NCI-H1436 treated with DMSO at 0.1 percent for 48 hours (cell line): Measurements from ENCODE around the gene DMBT1.

Experiments
- DNase-seq: peaks from one replicate; lab custom pipeline; 2025; lab: John Stamatoyannopoulos, UW

Gene DMBT1

GRCh38 chr10:122560279-122560804, at the start of gene DMBT1:
DMBT1 (plus strand) TSS chr10:122560754; CDS start chr10:122560771, 17 bp downstream.
- no peak for DNase-seq

GRCh38 chr10:122513053-122513452, 47.5 kb upstream of the DMBT1 start:
- DNase-seq: no peak

GRCh38 chr10:122514045-122514840, 46.3 kb upstream of the DMBT1 start:
- DNase-seq: no peak

GRCh38 chr10:122515022-122515424, 45.5 kb upstream of the DMBT1 start:
- no peak for DNase-seq

GRCh38 chr10:122515588-122516231, 44.8 kb upstream of the DMBT1 start:
- DNase-seq: no peak

GRCh38 chr10:122516734-122517133, 43.8 kb upstream of the DMBT1 start:
- DNase-seq: no peak

GRCh38 chr10:122519144-122519543, 41.4 kb upstream of the DMBT1 start:
- no peak for DNase-seq

- DNase-seq: no peak
Measured at GRCh38 chr10:122519873-122520272, 40.7 kb upstream of the DMBT1 start.

GRCh38 chr10:122521011-122521410, 39.5 kb upstream of the DMBT1 start:
- no peak for DNase-seq

- DNase-seq: no peak
Measured at GRCh38 chr10:122524811-122525210, 35.7 kb upstream of the DMBT1 start.

- no peak for DNase-seq
Measured at GRCh38 chr10:122525788-122526187, 34.8 kb upstream of the DMBT1 start.

GRCh38 chr10:122526892-122527291, 33.7 kb upstream of the DMBT1 start:
- no peak for DNase-seq

GRCh38 chr10:122530177-122530576, 30.4 kb upstream of the DMBT1 start:
- DNase-seq: no peak

- no peak for DNase-seq
Measured at GRCh38 chr10:122531261-122531660, 29.3 kb upstream of the DMBT1 start.

- DNase-seq: no peak
Measured at GRCh38 chr10:122531939-122532338, 28.6 kb upstream of the DMBT1 start.

- DNase-seq: no peak
Measured at GRCh38 chr10:122532601-122533296, 27.8 kb upstream of the DMBT1 start.

- no peak for DNase-seq
Measured at GRCh38 chr10:122537545-122537944, 23.0 kb upstream of the DMBT1 start.

- no peak for DNase-seq
Measured at GRCh38 chr10:122541541-122542002, 19.0 kb upstream of the DMBT1 start.

- DNase-seq: no peak
Measured at GRCh38 chr10:122543676-122544445, 16.7 kb upstream of the DMBT1 start.

- DNase-seq: no peak
Measured at GRCh38 chr10:122544493-122544892, 16.1 kb upstream of the DMBT1 start.

GRCh38 chr10:122546242-122546641, 14.3 kb upstream of the DMBT1 start:
- no peak for DNase-seq
